HUES48 (cell line): ENCODE results near the gene SIAH1.
"Not testable (repeated sequence)": the region's sequence is repeated elsewhere in the genome, so short reads cannot be mapped to it uniquely, and the experiment has no call there.

ENCODE experiments used
- H3K27ac ChIP-seq: one replicate; pipeline ENCODE4 v1.7.0; 2013; ENCODE audit warnings: low read depth, low read length, inconsistent platforms
- H3K27me3 ChIP-seq: 2 replicates; pipeline ENCODE4 v1.6.1; 2013; ENCODE audit warnings: mild to moderate bottlenecking, low read length; ENCODE audit not compliant: control insufficient read depth, insufficient read depth
- H3K36me3 ChIP-seq: 2 replicates; pipeline ENCODE4 v1.6.1; 2013; ENCODE audit warnings: low read length; ENCODE audit not compliant: control insufficient read depth, insufficient read depth
- H3K4me1 ChIP-seq: 2 replicates; pipeline ENCODE4 v1.6.1; 2013; ENCODE audit warnings: mild to moderate bottlenecking, low read length; ENCODE audit not compliant: control insufficient read depth, insufficient read depth
- H3K4me3 ChIP-seq: 2 replicates; pipeline ENCODE4 v1.5.1; 2013; ENCODE audit warnings: mild to moderate bottlenecking, low read depth, low read length
- H3K9ac ChIP-seq: 2 replicates; pipeline ENCODE4 v1.6.1; 2013; ENCODE audit warnings: mild to moderate bottlenecking, low read depth, low read length, moderate library complexity
- H3K9me3 ChIP-seq: 2 replicates; pipeline ENCODE4 v1.6.1; 2013; ENCODE audit warnings: low read length; ENCODE audit not compliant: control insufficient read depth, insufficient read depth

Gene SIAH1

DNA sequence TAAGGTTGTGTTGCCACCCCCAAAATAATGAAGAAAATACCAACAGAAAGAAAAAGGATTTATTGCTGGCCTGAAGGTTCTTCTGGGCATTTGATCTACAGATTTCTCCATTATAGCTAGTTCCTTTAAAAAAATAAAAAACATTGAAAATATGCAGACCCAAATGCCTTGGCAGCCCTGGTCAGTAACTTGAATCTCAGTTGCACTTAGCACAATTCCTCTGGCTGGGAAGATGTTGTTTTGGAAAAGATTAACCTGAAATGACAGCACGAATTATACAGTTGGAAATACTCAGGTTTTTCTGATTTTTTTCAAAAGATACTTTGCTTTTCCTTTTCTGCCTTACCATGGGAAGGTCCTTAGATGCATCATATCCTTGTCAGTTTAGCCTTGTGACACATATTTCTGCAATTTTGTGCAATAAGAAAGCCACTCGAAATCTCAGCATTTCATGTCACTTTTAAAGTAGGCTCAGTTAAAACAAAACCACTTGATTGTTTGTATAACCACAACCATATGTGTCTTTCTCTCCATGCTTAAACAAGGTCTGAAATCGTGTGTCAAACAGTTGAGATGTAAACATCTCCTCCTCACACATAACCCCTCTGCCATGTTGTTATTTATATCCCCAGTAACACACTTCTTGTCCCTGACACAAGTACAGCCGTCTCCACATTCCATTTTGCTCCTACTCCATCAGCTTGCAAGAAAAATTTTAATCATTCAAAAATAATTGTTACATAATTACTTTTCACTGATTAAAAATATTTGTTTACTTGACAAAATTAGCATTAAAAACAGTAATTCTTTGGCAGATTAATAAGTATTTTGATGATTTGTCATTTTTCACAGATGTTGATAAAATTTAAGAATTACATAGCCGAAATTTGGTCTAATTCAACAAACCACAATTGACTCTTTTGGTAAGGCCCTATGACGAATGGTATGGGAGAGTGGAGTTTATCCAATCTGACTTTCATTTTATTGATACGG lies 61.1 kb downstream of the SIAH1 start:
- Histone ChIP-seq H3K27ac (no peak overlapping the region), H3K4me3 (no peak overlapping the region), H3K4me1 (no peaks in the 10 kb centered on the region), H3K9me3 (no peaks in the 10 kb centered on the region), H3K27me3 (no peaks in the 10 kb centered on the region), H3K36me3 (no peaks in the 10 kb centered on the region), H3K9ac (no peak overlapping the region)

DNA sequence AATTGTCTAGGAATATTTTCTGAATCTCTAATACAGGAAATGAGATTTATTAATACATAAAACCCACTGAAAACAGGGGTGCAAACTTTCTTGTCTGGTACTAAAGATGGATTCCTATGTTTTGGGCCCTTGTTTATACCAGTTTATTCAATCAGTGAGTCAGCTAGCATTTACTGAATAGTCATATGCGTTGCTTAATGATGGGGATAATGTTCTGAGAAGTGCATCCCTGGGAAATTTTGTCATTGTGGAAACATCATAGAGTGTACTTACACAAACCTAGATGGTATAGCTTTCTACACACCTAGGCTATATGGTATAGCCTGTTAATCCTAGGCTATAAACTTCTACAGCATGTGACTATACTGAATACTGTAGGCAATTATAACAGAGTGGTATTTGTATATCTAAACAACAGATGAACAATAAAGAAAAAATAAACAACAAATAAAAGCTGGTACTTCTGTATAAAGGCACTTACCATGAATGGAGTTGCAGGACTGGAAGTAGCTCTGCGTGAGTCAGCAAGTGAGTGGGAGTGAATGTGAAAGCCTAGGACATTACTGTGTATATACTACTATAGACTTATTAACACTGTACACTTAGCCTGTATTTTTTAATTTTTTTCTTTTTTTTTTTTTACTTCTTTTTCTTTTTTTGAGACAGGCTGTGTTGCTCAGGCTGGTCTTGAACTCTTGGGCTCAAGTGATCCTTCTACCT lies 63.7 kb downstream of the SIAH1 start:
- no peak overlapping the region for H3K9ac ChIP-seq
- no peaks in the 10 kb centered on the region for H3K9me3 ChIP-seq
- peaks cover 15% of the 10 kb centered on the region; the same call in 1 of the 2 replicates for H3K4me1 ChIP-seq
- no peak overlapping the region for H3K4me3 ChIP-seq
- no peak overlapping the region for H3K27ac ChIP-seq
- H3K36me3 ChIP-seq: no peaks in the 10 kb centered on the region
- H3K27me3 ChIP-seq: no peaks in the 10 kb centered on the region

DNA sequence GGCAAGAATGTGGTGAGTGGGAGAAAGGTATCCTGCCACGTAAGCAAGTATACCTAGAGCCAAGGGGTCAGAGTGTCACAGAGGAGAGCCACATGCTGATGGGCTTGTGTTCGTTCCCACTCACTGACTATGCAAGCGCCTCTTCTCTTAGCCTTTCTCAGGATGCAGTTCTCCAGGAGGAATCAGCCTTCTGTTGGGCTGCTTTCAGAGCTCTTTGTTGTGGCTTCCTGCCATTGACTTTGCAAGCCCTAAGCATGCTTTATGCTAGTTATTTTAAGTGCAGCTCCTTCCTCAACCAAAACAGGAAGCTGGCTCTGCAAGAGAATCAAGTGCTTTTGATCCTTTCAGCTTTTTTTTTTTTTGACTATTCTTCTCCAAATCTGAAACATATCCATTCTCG lies 66.6 kb downstream of the SIAH1 start:
- Histone ChIP-seq H3K9ac (no peak overlapping the region), H3K27ac (peak overlapping the region; percentile 69)

DNA sequence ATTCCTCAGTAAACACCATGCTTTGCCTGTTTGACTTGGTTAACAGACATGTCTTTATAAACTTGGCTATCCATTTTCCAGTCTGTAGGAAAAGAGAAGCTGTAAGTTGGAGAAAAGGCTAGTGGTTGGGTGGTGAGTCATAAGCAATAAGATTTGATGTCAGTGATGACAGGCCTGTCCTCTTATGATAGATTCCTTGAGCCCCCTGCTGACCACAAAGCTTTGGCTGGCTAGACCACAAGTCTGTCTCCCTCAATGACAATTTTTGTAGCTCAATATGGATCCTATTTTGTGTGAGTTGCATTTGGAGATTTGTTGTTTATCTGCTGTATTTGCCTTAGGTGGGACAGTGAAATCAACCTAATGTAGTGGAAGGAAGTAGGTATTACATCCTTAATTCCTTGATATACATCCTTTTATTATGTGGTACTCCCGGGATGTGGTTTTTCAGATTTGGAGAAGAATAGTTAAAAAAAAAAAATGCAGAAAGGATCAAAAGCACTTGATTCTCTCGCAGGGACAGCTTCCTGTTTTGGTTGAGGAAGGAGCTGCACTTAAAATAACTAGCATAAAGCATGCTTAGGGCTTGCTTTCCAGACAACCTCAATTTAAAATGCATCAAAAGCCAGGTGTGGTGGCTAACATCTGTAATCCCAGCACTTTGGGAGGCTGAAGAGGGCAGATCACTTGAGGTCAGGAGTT lies 67.4 kb downstream of the SIAH1 start:
- H3K9me3 ChIP-seq: no peaks in the 10 kb centered on the region
- H3K9ac ChIP-seq: no peak overlapping the region
- no peaks in the 10 kb centered on the region for H3K36me3 ChIP-seq
- H3K27ac ChIP-seq: no peak overlapping the region
- H3K27me3 ChIP-seq: no peaks in the 10 kb centered on the region
- peaks cover 15% of the 10 kb centered on the region; the same call in 1 of the 2 replicates for H3K4me1 ChIP-seq
- no peak overlapping the region for H3K4me3 ChIP-seq

More for the DNA sequence above, 66.6 kb downstream of the SIAH1 start:
- no peak overlapping the region for H3K4me3 ChIP-seq
- H3K4me1 ChIP-seq: peaks cover 15% of the 10 kb centered on the region; the same call in 1 of the 2 replicates
- H3K36me3 ChIP-seq: no peaks in the 10 kb centered on the region
- H3K27me3 ChIP-seq: no peaks in the 10 kb centered on the region
- H3K9me3 ChIP-seq: no peaks in the 10 kb centered on the region

DNA sequence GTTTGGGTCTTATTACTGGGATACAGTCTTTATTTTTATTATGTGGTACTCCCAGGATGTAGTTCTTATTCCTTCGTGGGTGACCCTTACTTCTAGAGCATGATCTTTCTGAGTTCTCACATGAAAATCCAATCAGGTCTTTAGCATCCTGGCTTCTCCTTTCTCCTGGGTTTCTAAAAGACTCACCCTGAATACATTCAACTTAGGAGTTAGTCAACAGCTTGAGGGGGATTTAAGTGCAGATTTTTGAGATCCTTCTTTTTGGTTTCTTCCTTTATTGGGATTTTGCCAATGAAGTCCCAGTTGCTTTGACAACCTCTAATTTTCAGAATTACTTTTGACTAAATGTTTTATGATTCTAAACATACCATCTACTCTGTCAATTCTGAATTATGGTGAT lies 68.2 kb downstream of the SIAH1 start:
- Histone ChIP-seq H3K27ac (no peak overlapping the region), H3K27me3 (no peaks in the 10 kb centered on the region), H3K36me3 (no peaks in the 10 kb centered on the region), H3K4me3 (no peak overlapping the region), H3K9ac (no peak overlapping the region), H3K4me1 (peaks cover 15% of the 10 kb centered on the region; the same call in 1 of the 2 replicates), H3K9me3 (no peaks in the 10 kb centered on the region)

DNA sequence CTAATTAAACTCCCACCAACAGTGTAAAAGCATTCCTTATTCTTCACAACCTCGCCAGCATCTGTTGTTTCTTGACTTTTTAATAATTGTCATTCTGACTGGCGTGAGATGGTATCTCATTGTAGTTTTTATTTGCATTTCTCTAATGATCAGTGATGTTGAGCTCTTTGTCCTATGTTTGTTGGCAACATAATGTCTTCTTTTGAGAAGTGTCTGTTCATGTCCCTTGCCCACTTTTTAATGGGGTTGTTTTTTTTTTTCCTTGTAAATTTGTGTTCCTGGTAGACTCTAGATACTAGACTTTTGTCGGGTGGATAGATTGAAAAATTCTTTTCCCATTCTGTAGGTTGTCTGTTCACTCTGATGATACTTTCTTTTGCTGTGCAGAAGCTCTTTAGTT lies 71.3 kb downstream of the SIAH1 start:
- H3K9me3 ChIP-seq, H3K27ac ChIP-seq, H3K36me3 ChIP-seq, H3K27me3 ChIP-seq, H3K4me3 ChIP-seq, H3K9ac ChIP-seq: not testable (repeated sequence)
- H3K4me1 ChIP-seq: peaks cover 15% of the 10 kb centered on the region; the same call in 1 of the 2 replicates

DNA sequence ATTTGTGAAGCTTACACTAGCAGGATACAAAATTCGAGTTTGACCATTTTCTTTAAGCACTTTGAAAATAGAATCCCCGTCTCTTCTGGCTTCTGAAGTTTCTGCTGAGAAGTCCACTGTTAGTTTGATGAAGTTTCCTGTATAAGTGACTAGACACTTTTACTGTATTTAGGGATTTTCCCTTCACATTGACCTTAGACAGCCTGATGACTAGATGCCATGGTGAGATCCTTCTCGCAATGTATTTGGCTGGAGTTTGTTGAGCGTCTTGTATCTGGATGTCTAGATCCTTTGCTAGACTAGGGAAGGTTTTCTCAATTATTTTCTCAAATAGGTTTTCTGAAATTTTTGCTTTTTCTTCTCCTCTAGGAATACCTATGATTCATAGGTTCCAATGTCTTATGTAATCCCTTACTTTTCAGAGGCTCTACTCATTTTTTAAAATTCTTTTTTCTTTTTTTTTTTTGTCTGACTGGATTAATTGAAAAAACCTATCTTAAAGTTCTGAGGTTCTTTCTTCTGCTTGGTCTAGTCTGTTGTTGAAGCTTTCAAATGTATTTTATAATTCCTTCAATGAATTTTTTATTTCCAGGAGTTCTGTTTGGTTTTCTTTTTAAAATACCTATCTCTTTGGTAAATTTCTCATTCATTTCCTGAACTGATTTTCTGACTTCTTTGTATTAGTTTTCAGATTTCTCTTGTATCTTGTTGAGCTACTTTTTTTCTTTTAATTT lies 74.1 kb downstream of the SIAH1 start:
- Histone ChIP-seq H3K4me1 (no peaks in the 10 kb centered on the region), H3K9me3 (no peaks in the 10 kb centered on the region), H3K9ac (no peak overlapping the region), H3K27ac (no peak overlapping the region), H3K27me3 (no peaks in the 10 kb centered on the region), H3K36me3 (peaks cover 4% of the 10 kb centered on the region; the same call in 1 of the 2 replicates), H3K4me3 (no peak overlapping the region)
